Measurements from ENCODE around the gene SLC12A7.
"Not testable (repeated sequence)": the region's sequence is repeated elsewhere in the genome, so short reads cannot be mapped to it uniquely, and the experiment has no call there.

The SLC12A7 gene

DNA sequence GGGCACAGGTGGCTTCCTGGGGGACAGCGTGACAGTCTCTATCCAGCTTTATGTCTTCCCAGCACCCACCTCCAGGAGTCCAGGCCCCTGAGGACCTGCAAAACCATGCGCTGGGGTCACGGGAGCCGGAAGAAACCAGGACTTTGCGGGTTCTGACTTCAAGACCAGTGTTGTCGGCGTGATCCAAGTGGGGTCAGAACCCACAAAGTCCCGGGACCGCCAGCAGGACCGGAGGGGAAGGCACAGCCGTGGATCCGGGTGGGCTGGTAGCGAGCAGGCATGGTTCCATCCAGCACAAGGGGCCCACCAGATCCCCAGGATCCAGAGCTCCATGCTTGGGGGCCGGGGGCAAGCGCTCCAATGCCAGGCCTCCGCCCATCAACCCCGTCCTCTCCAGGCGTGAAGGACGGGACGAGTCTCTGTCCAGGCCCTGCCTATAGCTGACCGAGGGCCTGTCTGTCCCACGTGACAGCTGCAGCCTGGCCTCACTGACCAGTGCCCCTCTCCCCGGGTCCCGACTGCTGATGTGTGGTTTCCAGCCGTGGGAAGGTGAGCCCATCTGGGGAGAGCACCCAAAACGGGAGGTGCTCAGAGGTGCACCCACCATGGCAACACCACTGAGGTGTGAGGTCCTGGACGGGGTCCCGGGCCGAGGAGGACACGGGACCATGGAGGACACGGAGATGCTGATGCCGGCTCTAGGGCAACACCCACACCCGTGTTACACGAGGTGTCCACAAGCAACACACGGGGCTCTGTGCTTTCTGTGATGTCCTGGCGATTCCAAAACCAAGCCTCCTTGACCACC, 48.9 kb downstream of the SLC12A7 start:
- H3K4me3 ChIP-seq (ENCODE audit: low read depth, low read length): no peak overlapping the region
- no peaks in the 10 kb centered on the region for H3K27me3 ChIP-seq (replicated peaks)
- TF ChIP-seq, protein P1, sequence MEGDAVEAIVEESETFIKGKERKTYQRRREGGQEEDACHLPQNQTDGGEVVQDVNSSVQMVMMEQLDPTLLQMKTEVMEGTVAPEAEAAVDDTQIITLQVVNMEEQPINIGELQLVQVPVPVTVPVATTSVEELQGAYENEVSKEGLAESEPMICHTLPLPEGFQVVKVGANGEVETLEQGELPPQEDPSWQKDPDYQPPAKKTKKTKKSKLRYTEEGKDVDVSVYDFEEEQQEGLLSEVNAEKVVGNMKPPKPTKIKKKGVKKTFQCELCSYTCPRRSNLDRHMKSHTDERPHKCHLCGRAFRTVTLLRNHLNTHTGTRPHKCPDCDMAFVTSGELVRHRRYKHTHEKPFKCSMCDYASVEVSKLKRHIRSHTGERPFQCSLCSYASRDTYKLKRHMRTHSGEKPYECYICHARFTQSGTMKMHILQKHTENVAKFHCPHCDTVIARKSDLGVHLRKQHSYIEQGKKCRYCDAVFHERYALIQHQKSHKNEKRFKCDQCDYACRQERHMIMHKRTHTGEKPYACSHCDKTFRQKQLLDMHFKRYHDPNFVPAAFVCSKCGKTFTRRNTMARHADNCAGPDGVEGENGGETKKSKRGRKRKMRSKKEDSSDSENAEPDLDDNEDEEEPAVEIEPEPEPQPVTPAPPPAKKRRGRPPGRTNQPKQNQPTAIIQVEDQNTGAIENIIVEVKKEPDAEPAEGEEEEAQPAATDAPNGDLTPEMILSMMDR (IDR thresholded peaks at IDR 0.05; ENCODE audit: low read depth, low read length, missing control alignments): no peak
- DNase-seq: no peak
- H3K27ac ChIP-seq: no peak overlapping the region
- in situ Hi-C loops (cut with HindIII; ENCODE audit: low pct_ligation_motif_present, low sequenced_read_pairs): no loop called here
- no peaks in the 10 kb centered on the region for H3K36me3 ChIP-seq (replicated peaks)

DNA sequence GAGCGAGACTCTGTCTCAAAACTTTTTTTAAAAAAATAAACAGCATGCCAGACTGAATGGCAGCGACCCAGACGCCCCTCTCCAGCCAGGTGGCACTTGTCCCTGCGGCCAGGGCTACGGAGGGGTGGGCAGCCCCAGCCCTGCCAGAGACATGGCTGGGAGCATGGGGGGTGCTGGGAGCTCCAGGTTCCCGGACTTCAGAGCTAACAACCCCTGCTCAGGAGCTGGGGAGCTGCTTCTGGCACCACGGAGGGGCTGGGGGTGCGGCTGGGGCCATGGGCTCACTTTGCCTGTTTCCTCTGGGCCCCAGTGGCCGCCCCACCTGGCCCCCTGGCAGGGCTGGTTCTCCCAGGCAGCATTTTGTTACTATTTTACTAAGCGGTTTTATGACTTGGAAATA, 49.9 kb downstream of the SLC12A7 start:
- H3K27ac ChIP-seq: no peak overlapping the region
- no peaks in the 10 kb centered on the region for H3K36me3 ChIP-seq (replicated peaks)
- H3K27me3 ChIP-seq (replicated peaks): no peaks in the 10 kb centered on the region
- TF ChIP-seq, protein P1 (IDR thresholded peaks at IDR 0.05; ENCODE audit: low read depth, low read length, missing control alignments): no peak
- H3K4me3 ChIP-seq (ENCODE audit: low read depth, low read length): no peak overlapping the region
- DNase-seq: no peak
- in situ Hi-C loops (cut with HindIII; ENCODE audit: low pct_ligation_motif_present, low sequenced_read_pairs): no loop called here

DNA sequence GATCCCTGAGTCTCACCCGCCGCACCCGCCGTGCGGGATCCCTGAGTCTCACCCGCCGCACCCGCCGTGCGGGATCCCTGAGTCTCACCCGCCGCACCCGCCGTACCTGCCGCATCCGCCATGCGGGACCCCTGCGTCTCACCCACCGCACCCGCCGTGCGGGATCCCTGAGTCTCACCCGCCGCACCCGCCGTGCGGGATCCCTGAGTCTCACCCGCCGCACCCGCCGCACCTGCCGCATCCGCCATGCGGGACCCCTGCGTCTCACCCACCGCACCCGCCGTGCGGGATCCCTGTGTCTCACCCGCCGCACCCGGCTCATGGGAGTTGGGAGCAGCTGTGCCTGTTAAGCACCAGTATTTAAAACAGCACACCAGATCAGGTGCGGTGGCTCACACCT, 50.6 kb downstream of the SLC12A7 start:
- H3K4me3 ChIP-seq (ENCODE audit: low read depth, low read length); H3K27ac ChIP-seq; H3K27me3 ChIP-seq (replicated peaks); H3K36me3 ChIP-seq (replicated peaks); DNase-seq; in situ Hi-C loops (cut with HindIII; ENCODE audit: low pct_ligation_motif_present, low sequenced_read_pairs): not testable (repeated sequence)

DNA sequence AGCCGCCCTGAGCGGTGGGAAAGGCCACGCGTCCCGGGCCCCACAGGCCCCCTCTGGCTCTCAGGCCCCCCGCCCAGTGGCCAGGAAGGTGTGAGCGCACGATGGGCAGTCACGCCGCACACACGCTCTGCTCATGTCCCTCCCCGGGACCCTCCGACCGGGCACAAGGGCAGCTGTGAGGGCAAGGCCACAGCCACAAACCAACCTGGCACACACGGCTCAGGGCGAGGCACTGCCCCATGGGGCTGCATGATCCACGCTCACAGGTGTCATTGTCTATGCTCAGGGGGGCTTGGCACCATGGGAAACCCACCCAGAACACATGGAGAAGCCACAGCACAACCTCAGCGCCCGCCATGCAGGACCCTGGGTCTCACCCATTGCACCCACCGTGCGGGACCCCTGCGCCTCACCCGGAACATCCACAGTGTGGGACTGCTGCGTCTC, 51.3 kb downstream of the SLC12A7 start:
- TF ChIP-seq, protein P1 (IDR thresholded peaks at IDR 0.05; ENCODE audit: low read depth, low read length, missing control alignments): no peak
- no peak overlapping the region for H3K4me3 ChIP-seq (ENCODE audit: low read depth, low read length)
- no peaks in the 10 kb centered on the region for H3K36me3 ChIP-seq (replicated peaks)
- no peaks in the 10 kb centered on the region for H3K27me3 ChIP-seq (replicated peaks)
- H3K27ac ChIP-seq: no peak overlapping the region
- in situ Hi-C loops (cut with HindIII; ENCODE audit: low pct_ligation_motif_present, low sequenced_read_pairs): no loop called here
- DNase-seq: no peak

DNA sequence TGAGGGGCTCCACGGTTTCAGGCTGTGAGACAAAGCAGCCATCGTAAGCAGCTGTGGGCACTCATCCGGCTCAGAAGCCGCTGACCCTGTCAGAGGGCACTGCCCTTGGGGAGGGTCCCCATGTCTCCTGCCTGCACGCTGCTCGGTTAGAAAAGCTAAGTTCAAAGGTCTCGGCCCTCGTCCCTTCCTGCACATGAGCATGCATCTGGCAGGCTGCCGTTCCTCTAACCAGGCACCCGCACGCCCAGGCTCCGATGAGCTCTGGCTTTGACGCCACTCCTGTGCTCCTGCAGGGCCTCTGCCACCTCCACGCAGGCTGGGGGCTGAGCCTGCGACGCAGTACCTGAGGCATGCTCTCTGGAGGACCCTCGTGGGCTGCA, 52.0 kb downstream of the SLC12A7 start:
- Histone ChIP-seq H3K27me3 (replicated peaks) (no peaks in the 10 kb centered on the region), H3K4me3 (ENCODE audit: low read depth, low read length) (no peak overlapping the region), H3K27ac (no peak overlapping the region), H3K36me3 (replicated peaks) (no peaks in the 10 kb centered on the region)
- in situ Hi-C loops (cut with HindIII; ENCODE audit: low pct_ligation_motif_present, low sequenced_read_pairs): no loop called here
- no peak for DNase-seq
- TF ChIP-seq, protein P1 (IDR thresholded peaks at IDR 0.05; ENCODE audit: low read depth, low read length, missing control alignments): no peak

DNA sequence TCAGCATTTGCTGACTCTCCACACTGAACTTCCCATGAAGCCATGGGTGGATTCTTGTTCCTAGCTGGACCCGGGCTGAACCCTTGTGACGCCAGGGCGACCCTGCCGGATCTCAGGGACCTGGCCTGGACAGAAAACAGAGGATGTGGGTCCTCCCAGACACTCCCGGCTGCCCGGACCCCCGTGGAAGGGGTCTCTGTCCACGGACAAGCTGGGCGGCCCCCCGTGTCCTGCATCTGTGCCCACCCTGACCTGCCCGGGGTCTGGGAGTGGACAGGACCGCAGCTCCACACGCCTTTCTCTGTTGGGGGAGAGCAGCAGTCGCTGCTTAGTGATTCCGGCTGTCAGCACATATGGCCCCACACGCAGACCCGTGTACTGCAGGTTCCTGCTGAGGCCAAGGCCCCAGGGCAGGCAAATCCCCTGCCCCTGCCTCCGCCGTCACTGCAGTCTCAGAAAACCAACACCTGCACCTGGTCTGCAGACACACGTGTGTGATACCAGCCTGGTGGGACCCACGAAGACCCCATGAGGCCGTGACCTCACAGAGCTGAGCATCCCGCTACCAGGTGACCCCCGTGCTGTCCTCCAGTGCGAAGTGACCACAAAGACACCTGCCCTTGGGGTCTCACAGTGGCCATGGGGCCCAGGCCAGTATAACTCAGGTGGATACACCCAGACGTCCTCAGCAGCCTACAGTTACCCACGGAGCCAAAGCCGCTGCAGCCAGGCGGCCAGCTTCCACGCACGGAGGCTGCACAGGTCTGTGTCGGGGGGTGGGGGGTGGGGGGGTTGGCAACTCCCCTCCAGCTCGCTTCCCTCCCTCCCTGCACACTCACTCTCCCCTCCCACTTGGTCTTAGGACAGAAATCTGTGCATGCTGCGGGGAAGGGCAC, 52.6 kb downstream of the SLC12A7 start:
- Histone ChIP-seq H3K36me3 (replicated peaks) (no peaks in the 10 kb centered on the region), H3K27ac (no peak overlapping the region), H3K4me3 (ENCODE audit: low read depth, low read length) (no peak overlapping the region), H3K27me3 (replicated peaks) (no peaks in the 10 kb centered on the region)
- TF ChIP-seq, protein P1 (IDR thresholded peaks at IDR 0.05; ENCODE audit: low read depth, low read length, missing control alignments): no peak
- in situ Hi-C loops (cut with HindIII; ENCODE audit: low pct_ligation_motif_present, low sequenced_read_pairs): no loop called here
- DNase-seq: no peak

Data from brain microvascular endothelial cell (primary cell).